ENCODE data around the gene CES3.

DNA sequence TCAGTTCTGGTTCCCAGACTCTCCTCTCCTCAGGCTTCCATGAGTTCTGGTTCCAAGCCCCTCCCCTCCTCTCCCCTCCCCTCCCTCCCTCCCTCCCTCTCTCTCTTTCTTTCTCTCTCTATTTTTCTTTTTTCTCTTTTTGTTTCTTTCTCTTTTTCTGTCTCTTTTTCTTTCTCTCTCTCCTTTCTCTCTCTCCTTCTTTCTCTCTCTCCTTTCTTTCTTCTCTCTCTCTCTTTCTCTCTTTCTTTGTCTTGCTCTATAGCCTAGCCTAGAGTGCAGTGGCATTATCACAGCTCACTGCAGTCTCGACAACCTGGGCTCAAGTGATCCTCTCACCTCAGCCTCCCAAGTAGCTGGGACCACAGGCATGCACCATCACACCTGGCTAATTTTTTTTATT, 796 bp upstream of the CES3 start:
- TF ChIP-seq POLR2AphosphoS5 (IDR thresholded peaks at IDR 0.05; ENCODE audit: low read depth, low read length) (no peak), POLR2A (IDR thresholded peaks at IDR 0.05; ENCODE audit: low read depth, low read length) (no peak)
